T-cell (primary cell): ENCODE measurements around the gene ELL2. TPM values are rescaled to one million over a fixed set of nuclear protein-coding genes. Genes with fewer than 3 reads are reported as not detected.

ENCODE experiments used
- ATAC-seq, 4 experiments: fragments of 200-7000 bp in 3 of 4; fragments of 150-1000 bp in 1 of 4; cut with Tn5 transposase; replicated peaks in 1 of 4; 1 replicate in 3 of 4; 2 replicates in 1 of 4; pipeline ENCODE4 v1.10.0; 2021; ENCODE audit warnings: moderate library complexity in 3 of 4, mild to moderate bottlenecking in 2 of 4, moderate number of reproducible peaks in 1 of 4
- CTCF ChIA-PET, 2 donors: fragments of 300-600 bp; sonication (Branson Sonifier 250); formaldehyde crosslinking; loops; one replicate each; lab custom pipeline; 2022; ENCODE audit warnings: antibody characterized with exemption in 2 of 2; lab: Charles Lee
- POLR2A ChIA-PET, 2 donors: fragments of 300-600 bp; sonication (Branson Sonifier 250); formaldehyde crosslinking; loops; one replicate each; lab custom pipeline; 2022; ENCODE audit warnings: antibody characterized with exemption in 2 of 2; lab: Charles Lee
- DNase-seq, 35 experiments: peaks; one replicate each; pipeline versions ENCODE4 v3.0.0 to v3.0.0-alpha.2; 2013 to 2023
- H3K27ac ChIP-seq: one replicate; pipeline ENCODE4 v1.5.1; 2013; ENCODE audit warnings: low read length
- H3K27me3 ChIP-seq, 2 experiments: replicated peaks in 1 of 2; 1 replicate in 1 of 2; 2 replicates in 1 of 2; pipeline versions ENCODE4 v1.6.1 to v1.7.0; 2013; ENCODE audit warnings: low read length in 1 of 2, mixed read lengths in 1 of 2; ENCODE audit not compliant: control insufficient read depth in 2 of 2, insufficient read depth in 2 of 2; ENCODE audit errors: extremely low read depth in 1 of 2
- H3K36me3 ChIP-seq, 2 donors: 1 replicate in 1 of 2; 2 replicates in 1 of 2; pipeline versions ENCODE4 v1.6.1 to v1.7.0; 2013; ENCODE audit warnings: low read length in 1 of 2; ENCODE audit not compliant: control insufficient read depth in 2 of 2, insufficient read depth in 1 of 2; ENCODE audit errors: extremely low read depth in 1 of 2
- H3K4me1 ChIP-seq, 2 experiments: 1 replicate in 1 of 2; 2 replicates in 1 of 2; pipeline versions ENCODE4 v1.6.1 to v1.7.0; 2013; ENCODE audit warnings: low read length in 2 of 2, mixed read lengths in 1 of 2; ENCODE audit not compliant: insufficient read depth in 2 of 2, control insufficient read depth in 1 of 2; ENCODE audit errors: extremely low read depth in 1 of 2
- H3K4me3 ChIP-seq, 2 donors: 1 replicate in 1 of 2; 2 replicates in 1 of 2; pipeline versions ENCODE4 v1.5.1 to v1.7.0; 2013; ENCODE audit warnings: mild to moderate bottlenecking in 2 of 2, low read length in 1 of 2, moderate library complexity in 1 of 2; ENCODE audit not compliant: control insufficient read depth in 1 of 2; ENCODE audit errors: extremely low read depth in 1 of 2
- H3K9me3 ChIP-seq: 2 replicates; pipeline ENCODE4 v1.7.0; 2013
- H3K27ac Mint-ChIP-seq, 2 donors: one replicate each; pipeline ENCODE4 v1.8.0; 2020 to 2021; ENCODE audit warnings: mild to moderate bottlenecking in 2 of 2, mixed read lengths in 2 of 2
- H3K27me3 Mint-ChIP-seq, 2 donors: one replicate each; pipeline ENCODE4 v1.8.0; 2021 to 2022; ENCODE audit warnings: mixed read lengths in 2 of 2
- H3K36me3 Mint-ChIP-seq: one replicate; pipeline ENCODE4 v1.8.0; 2021; ENCODE audit warnings: mixed read lengths
- H3K4me1 Mint-ChIP-seq, 3 donors: one replicate each; pipeline ENCODE4 v1.8.0; 2020 to 2022; ENCODE audit warnings: mixed read lengths in 3 of 3, mild to moderate bottlenecking in 1 of 3
- H3K4me3 Mint-ChIP-seq, 3 donors: one replicate each; pipeline ENCODE4 v1.8.0; 2020 to 2022; ENCODE audit warnings: mild to moderate bottlenecking in 3 of 3, mixed read lengths in 3 of 3, moderate library complexity in 3 of 3
- H3K9me3 Mint-ChIP-seq, 3 donors: one replicate each; pipeline ENCODE4 v1.8.0; 2020 to 2022; ENCODE audit warnings: mixed read lengths in 3 of 3
- WGBS: methylation state at CpG from one replicate; pipeline ENCODE4 v1.1.5; 2013; ENCODE audit warnings: missing lambda C conversion rate; ENCODE audit not compliant: insufficient coverage; 5-methylcytosine and 5-hydroxymethylcytosine counted together
- total RNA-seq, 35 experiments: library from RNA in 6 of 35; stranded (reverse) in 6 of 35; fragments of 120-200 nt in 1 of 35; gene quantifications; one replicate each; pipeline versions ENCODE4 v1.2.1 to v1.2.4 and lab custom pipeline; 2013 to 2026

The ELL2 gene
- total RNA-seq, 5 donors from 2014 or later (not counting 1 experiment from before 2014, with no cell fraction given): 10.3 to 57.8 (median 11.3) TPM

- H3K27ac ChIP-seq: no peak overlapping the region
- no CpG with 5 or more reads among the region's 4 CpGs for WGBS
- Mint-ChIP-seq H3K27ac (no peak overlapping the region), H3K9me3 (no peaks in the 10 kb centered on the region), H3K4me1 (peaks cover 4 to 14% (median 5%) of the 10 kb centered on the region in 3 donors), H3K36me3 (peaks cover 25% of the 10 kb centered on the region), H3K27me3 (no peaks in the 10 kb centered on the region), H3K4me3 (no peak overlapping the region)
- no peaks in the 10 kb centered on the region for H3K36me3 ChIP-seq
- ATAC-seq (no peak), DNase-seq (no peak)
- POLR2A ChIA-PET: interaction anchor here in 1 of 2 donors (0.7 kb wide), 1 partner anchor 61 kb away, joined by 3 read pairs; no protein-coding TSS in a partner anchor
- CTCF ChIA-PET: no interaction called here
- no peak overlapping the region for H3K4me3 ChIP-seq
- no peaks in the 10 kb centered on the region for H3K27me3 ChIP-seq
- no peaks in the 10 kb centered on the region for H3K9me3 ChIP-seq
- no peaks in the 10 kb centered on the region for H3K4me1 ChIP-seq
These were observed 28.7 kb downstream of the ELL2 start for GRCh38 chr5:95932941-95933340.

- ChIA-PET CTCF (interaction anchor here (0.6 kb wide), 3 partner anchors 40 to 597 kb away, joined by 4 read pairs; no protein-coding TSS in a partner anchor), POLR2A (interaction anchor here (0.6 to 1.1 kb wide), 4 partner anchors 26 to 678 kb away, joined by 3 to 16 read pairs (median 7); no protein-coding TSS in a partner anchor)
- H3K4me1 ChIP-seq: no peaks in the 10 kb centered on the region
- no peaks in the 10 kb centered on the region for H3K27me3 ChIP-seq
- 100% methylated on average over 1 of the region's 3 CpGs for WGBS
- Mint-ChIP-seq H3K4me1 (peaks cover 6 to 18% (median 7%) of the 10 kb centered on the region in 3 donors), H3K9me3 (no peaks in the 10 kb centered on the region), H3K36me3 (peaks cover 18% of the 10 kb centered on the region), H3K27ac (no peak overlapping the region), H3K4me3 (no peak overlapping the region), H3K27me3 (no peaks in the 10 kb centered on the region)
- no peak overlapping the region for H3K27ac ChIP-seq
- no peak for ATAC-seq
- no peaks in the 10 kb centered on the region for H3K9me3 ChIP-seq
- H3K4me3 ChIP-seq: no peak overlapping the region
- no peak for DNase-seq
- no peaks in the 10 kb centered on the region for H3K36me3 ChIP-seq
These were observed 30.4 kb downstream of the ELL2 start for GRCh38 chr5:95931079-95931833.

GRCh38 chr5:95930141-95930930 lies 31.3 kb downstream of the ELL2 start:
- ATAC-seq: no peak
- ChIA-PET POLR2A (no interaction called here), CTCF (no interaction called here)
- H3K27me3 Mint-ChIP-seq: no peaks in the 10 kb centered on the region
- Histone ChIP-seq H3K4me3 (no peak overlapping the region), H3K4me1 (no peaks in the 10 kb centered on the region), H3K9me3 (no peaks in the 10 kb centered on the region), H3K27ac (no peak overlapping the region), H3K27me3 (no peaks in the 10 kb centered on the region), H3K36me3 (no peaks in the 10 kb centered on the region)
- no peak overlapping the region for H3K4me3 Mint-ChIP-seq
- H3K9me3 Mint-ChIP-seq: no peaks in the 10 kb centered on the region
- no peak overlapping the region for H3K27ac Mint-ChIP-seq
- WGBS: no CpG with 5 or more reads among the region's 4 CpGs
- peaks cover 12% of the 10 kb centered on the region for H3K36me3 Mint-ChIP-seq
- no peak for DNase-seq
- H3K4me1 Mint-ChIP-seq: peaks cover 7 to 13% (median 9%) of the 10 kb centered on the region in 3 donors

GRCh38 chr5:95928724-95929253 lies 32.9 kb downstream of the ELL2 start:
- no peak overlapping the region for H3K4me3 ChIP-seq
- no peaks in the 10 kb centered on the region for H3K9me3 ChIP-seq
- peaks cover 7 to 13% (median 10%) of the 10 kb centered on the region in 3 donors for H3K4me1 Mint-ChIP-seq
- DNase-seq (no peak), ATAC-seq (peak in 1 of 4 experiments; percentile 12)
- no peaks in the 10 kb centered on the region for H3K9me3 Mint-ChIP-seq
- H3K36me3 ChIP-seq: no peaks in the 10 kb centered on the region
- ChIA-PET POLR2A (no interaction called here), CTCF (no interaction called here)
- H3K4me1 ChIP-seq: no peaks in the 10 kb centered on the region
- WGBS: 99% methylated on average over 7 of the region's 7 CpGs
- no peak overlapping the region for H3K4me3 Mint-ChIP-seq
- H3K27me3 ChIP-seq: no peaks in the 10 kb centered on the region
- H3K36me3 Mint-ChIP-seq: peaks cover 15% of the 10 kb centered on the region
- no peaks in the 10 kb centered on the region for H3K27me3 Mint-ChIP-seq
- H3K27ac Mint-ChIP-seq: no peak overlapping the region
- no peak overlapping the region for H3K27ac ChIP-seq

- CTCF ChIA-PET: no interaction called here
- ATAC-seq (no peak), DNase-seq (peak in 1 of 35 experiments; percentile 16)
- POLR2A ChIA-PET: interaction anchor here in 1 of 2 donors (0.6 kb wide), 1 partner anchor 35 kb away, joined by 4 read pairs; no protein-coding TSS in a partner anchor
- 53% methylated on average over 6 of the region's 6 CpGs for WGBS
- Mint-ChIP-seq H3K4me3 (no peak overlapping the region), H3K27me3 (no peaks in the 10 kb centered on the region), H3K9me3 (no peaks in the 10 kb centered on the region), H3K27ac (peak overlapping the region in 1 of 2 donors; percentile 1), H3K4me1 (peaks cover 7 to 13% (median 10%) of the 10 kb centered on the region in 3 donors), H3K36me3 (peaks cover 16% of the 10 kb centered on the region)
- no peak overlapping the region for H3K4me3 ChIP-seq
- H3K4me1 ChIP-seq: no peaks in the 10 kb centered on the region
- H3K27ac ChIP-seq: no peak overlapping the region
- H3K36me3 ChIP-seq: no peaks in the 10 kb centered on the region
- H3K9me3 ChIP-seq: no peaks in the 10 kb centered on the region
- no peaks in the 10 kb centered on the region for H3K27me3 ChIP-seq
These were observed 33.5 kb downstream of the ELL2 start for GRCh38 chr5:95927927-95928723.
